HepG2 (cell line): ENCODE measurements around the gene PDE4D. TPM values are rescaled to one million over a fixed set of nuclear protein-coding genes. Genes with fewer than 3 reads are reported as not detected.

Experiments
- ATAC-seq: fragments of 200-7000 bp; cut with Tn5 transposase; 3 replicates; pipeline ENCODE4 v1.9.1; 2020; ENCODE audit warnings: mild to moderate bottlenecking, moderate library complexity
- BruUV-seq: library from RNA; stranded (reverse); fragments of 400-500 nt; replicated peaks from 2 replicates; lab custom pipeline; 2021; lab: Mats Ljungman, UMichigan
- CTCF ChIA-PET: fragments of 300-600 bp; formaldehyde crosslinking; extraction: SDS; loops from one replicate; lab custom pipeline; 2021; ENCODE audit warnings: low total read pairs, inconsistent platforms, low intra/inter-chr PET ratio; lab: Yijun Ruan, JAX
- POLR2A ChIA-PET: fragments of 350-600 bp; sonication (Branson Sonifier 250); formaldehyde crosslinking; loops from one replicate; lab custom pipeline; 2020; ENCODE audit warnings: antibody characterized with exemption, inconsistent platforms; lab: Yijun Ruan, JAX
- DNase-seq: peaks from one replicate; pipeline ENCODE4 v3.0.0-alpha.2; 2015; ENCODE audit warnings: low spot score
- FAIRE-seq: peaks from 3 replicates; lab custom pipeline; 2011; peaks lifted over from hg19 to GRCh38; lab: Jason Lieb, UNC
- H2AFZ ChIP-seq: one replicate; pipeline ENCODE4 v1.6.1; 2011; ENCODE audit warnings: low read length, inconsistent platforms
- H3K27ac ChIP-seq: fragments of 300-600 bp; 3 replicates; pipeline ENCODE4 v1.8.0; 2011; ENCODE audit warnings: mixed run types, mild to moderate bottlenecking, mixed read lengths, low read length, inconsistent platforms; ENCODE audit not compliant: insufficient read depth; ENCODE audit errors: extremely low read length
- H3K27me3 ChIP-seq, 2 experiments: fragments of 200-600 bp in 1 of 2; 2 replicates in 1 of 2; 3 replicates in 1 of 2; pipeline versions ENCODE4 v1.6.0 to v1.8.0; 2011; ENCODE audit warnings: low read length in 2 of 2, mild to moderate bottlenecking in 2 of 2, moderate library complexity in 2 of 2, inconsistent platforms in 1 of 2; ENCODE audit not compliant: insufficient read depth in 2 of 2, control insufficient read depth in 1 of 2
- H3K36me3 ChIP-seq, 2 experiments: fragments of 200-600 bp in 1 of 2; replicated peaks in 1 of 2; 2 replicates in 1 of 2; 3 replicates in 1 of 2; pipeline versions ENCODE4 v1.5.1 to v1.8.0; 2011; ENCODE audit warnings: low read length in 2 of 2, inconsistent platforms in 1 of 2; ENCODE audit not compliant: insufficient read depth in 2 of 2, control insufficient read depth in 1 of 2
- H3K4me1 ChIP-seq: 2 replicates; pipeline ENCODE4 v1.5.1; 2012; ENCODE audit warnings: low read length, inconsistent platforms; ENCODE audit not compliant: insufficient read depth
- H3K4me2 ChIP-seq: 2 replicates; pipeline ENCODE4 v1.6.0; 2011; ENCODE audit warnings: low read depth, low read length, inconsistent platforms
- H3K4me3 ChIP-seq, 3 experiments: fragments of 200-600 bp in 1 of 3; sonication (generic), shearing (Covaris generic) in 1 of 3; replicated peaks in 1 of 3; 2 replicates each; pipeline ENCODE4 v1.5.1; 2011 to 2016; ENCODE audit warnings: low read length in 3 of 3, inconsistent platforms in 2 of 3, low read depth in 2 of 3, mild to moderate bottlenecking in 2 of 3, control low read depth in 1 of 3, mixed read lengths in 1 of 3; ENCODE audit not compliant: insufficient read depth in 1 of 3
- H3K79me2 ChIP-seq: one replicate; pipeline ENCODE4 v1.6.1; 2011; ENCODE audit warnings: low read length, inconsistent platforms; ENCODE audit not compliant: insufficient read depth
- H3K9ac ChIP-seq: 2 replicates; pipeline ENCODE4 v1.6.0; 2011; ENCODE audit warnings: mild to moderate bottlenecking, low read depth, low read length, inconsistent platforms; ENCODE audit not compliant: insufficient read depth
- H3K9me3 ChIP-seq: 2 replicates; pipeline ENCODE4 v1.5.1; 2012; ENCODE audit warnings: mild to moderate bottlenecking, low read length
- H4K20me1 ChIP-seq: 2 replicates; pipeline ENCODE4 v1.6.0; 2011; ENCODE audit warnings: inconsistent platforms, mild to moderate bottlenecking, low read length, moderate library complexity; ENCODE audit not compliant: insufficient read depth
- BORCS8-MEF2B ChIP-seq: sonication (generic); formaldehyde crosslinking; IDR thresholded peaks from 2 replicates; pipeline ENCODE4 v1.8.0; 2022; ENCODE audit warnings: mild to moderate bottlenecking, missing genetic modification reagents
- CEBPG ChIP-seq: IDR thresholded peaks from 2 replicates; pipeline ENCODE4 v1.6.1; 2016
- KDM1A ChIP-seq: IDR thresholded peaks from 2 replicates; pipeline ENCODE4 v1.6.1; 2016; ENCODE audit warnings: missing compliant biosample characterization
- MYNN ChIP-seq: sonication (generic); formaldehyde crosslinking; IDR thresholded peaks from 2 replicates; pipeline ENCODE4 v1.4.0; 2020; ENCODE audit warnings: mild to moderate bottlenecking, low read depth, missing genetic modification reagents
- NKX3-1 ChIP-seq: sonication (generic); formaldehyde crosslinking; IDR thresholded peaks from 2 replicates; pipeline ENCODE4 v1.5.0; 2020; ENCODE audit warnings: missing genetic modification reagents
- PCBP1 ChIP-seq: fragments of 200-400 bp; formaldehyde crosslinking; IDR thresholded peaks from 2 replicates; pipeline ENCODE4 v1.6.1; 2017; ENCODE audit warnings: mild to moderate bottlenecking, low read depth, low read length, borderline replicate concordance
- PCBP2 ChIP-seq: fragments of 200-400 bp; formaldehyde crosslinking; optimal IDR thresholded peaks from 2 replicates; pipeline ENCODE3; 2018; ENCODE audit warnings: low read length, low read depth; ENCODE audit not compliant: poor library complexity, severe bottlenecking
- RARA ChIP-seq: IDR thresholded peaks from 2 replicates; pipeline ENCODE4 v1.6.1; 2016; ENCODE audit warnings: missing genetic modification reagents, missing compliant biosample characterization
- REPIN1 ChIP-seq: sonication (generic); formaldehyde crosslinking; IDR thresholded peaks from 2 replicates; pipeline ENCODE4 v1.8.0; 2022; ENCODE audit warnings: missing genetic modification reagents, low read depth, mild to moderate bottlenecking, borderline replicate concordance
- TIGD3 ChIP-seq: sonication (generic); formaldehyde crosslinking; IDR thresholded peaks from 2 replicates; pipeline ENCODE4 v1.5.1; 2020; ENCODE audit warnings: mild to moderate bottlenecking, missing genetic modification reagents, borderline replicate concordance
- ZC3H13 ChIP-seq: sonication (generic); formaldehyde crosslinking; IDR thresholded peaks from 2 replicates; pipeline ENCODE4 v1.8.1; 2023; ENCODE audit warnings: mild to moderate bottlenecking, missing genetic modification reagents, moderate library complexity
- ZGPAT ChIP-seq: IDR thresholded peaks from 2 replicates; pipeline ENCODE4 v1.6.1; 2016; ENCODE audit warnings: mild to moderate bottlenecking
- ZNF207 ChIP-seq: fragments of 450-650 bp; IDR thresholded peaks from 2 replicates; pipeline ENCODE4 v1.6.1; 2016; ENCODE audit warnings: antibody characterized with exemption, borderline replicate concordance
- ZNF350 ChIP-seq: sonication (generic); formaldehyde crosslinking; IDR thresholded peaks from 2 replicates; pipeline ENCODE4 v1.4.0; 2020; ENCODE audit warnings: mild to moderate bottlenecking, low read depth, missing genetic modification reagents, borderline replicate concordance
- whole genome bisulfite sequencing: methylation state at CpG from one replicate; pipeline ENCODE4 v1.1.6; 2017; ENCODE audit warnings: low lambda C conversion rate; 5-methylcytosine and 5-hydroxymethylcytosine counted together
- in situ Hi-C: cut with HindIII; loops from 2 replicates; pipeline ENCODE4 v1.10.0; 2017; ENCODE audit warnings: low pct_unique_long_range_greater_than_20kb; ENCODE audit not compliant: extremely low pct_ligation_motif_present
- intact Hi-C: fragments of 100-400 bp; cut with micrococcal nuclease; formaldehyde crosslinking; loops from one replicate; pipeline ENCODE4 v1.10.0; 2022; ENCODE audit not compliant: unreplicated experiment
- polyA plus RNA-seq, 8 experiments: library from polyadenylated mRNA; depleted of rRNA in 3 of 8; stranded (reverse) in 7 of 8; unstranded in 1 of 8; fragments of >200 nt; fragmentation: Illumina TruSeq in 4 of 8; extraction: Trizol in 4 of 8; gene quantifications; 2 replicates each; pipeline versions ENCODE4 v1.2.1 to v1.2.3, GENCODE V29; 2011 to 2016; ENCODE audit warnings: low read depth in 4 of 8, missing spikeins in 1 of 8, mixed read lengths in 1 of 8; ENCODE audit not compliant: insufficient read depth in 1 of 8
- total RNA-seq, 5 experiments: library from RNA; depleted of rRNA; stranded (reverse); fragments of >200 nt; fragmentation: Illumina TruSeq; extraction: Trizol; gene quantifications; 2 replicates each; pipeline ENCODE4 v1.2.3, GENCODE V29; 2016; ENCODE audit warnings: low read depth in 1 of 5

The PDE4D gene
- total and polyA plus RNA-seq, 2 of the 13 experiments (the other 11 are each of a cell fraction or from before 2014, with no cell fraction given): 7.0 to 12.2 TPM

- 0 out of 2 replicates have a peak, but pooled peaks cover under 1% of the 10 kb centered on the region for H3K4me1 ChIP-seq
- no peak for DNase-seq
- intact Hi-C loops: no loop called here
- no peak overlapping the region for H3K9ac ChIP-seq
- in situ Hi-C loops: no loop called here
- H3K27me3 ChIP-seq: no peaks in the 10 kb centered on the region
- no peak overlapping the region for H3K4me3 ChIP-seq
- no peak overlapping the region for H3K4me2 ChIP-seq
- CTCF ChIA-PET: no interaction called here
- H3K9me3 ChIP-seq: no peaks in the 10 kb centered on the region
- TF ChIP-seq ZC3H13 (CRISPR knock-in tag): no peak
- no peak for TF ChIP-seq TIGD3 (CRISPR knock-in tag)
- TF ChIP-seq, all 625 proteins: peak for 0
- FAIRE-seq: no peak
- Histone ChIP-seq H2AFZ (no peak overlapping the region), H3K36me3 (no peaks in the 10 kb centered on the region), H3K79me2 (no peaks in the 10 kb centered on the region), H4K20me1 (no peaks in the 10 kb centered on the region), H3K27ac (no peak overlapping the region)
- no peak for ATAC-seq
- POLR2A ChIA-PET: no interaction called here
- no TSS peak for BruUV-seq
- WGBS: 63% methylated on average over 4 of the region's 6 CpGs
Observed at GRCh38 chr5:59584858-59585846, 308.4 kb downstream of the PDE4D start.

GRCh38 chr5:59583810-59584562 is 309.5 kb downstream of the PDE4D start:
- no TSS peak for BruUV-seq
- ChIA-PET POLR2A (no interaction called here), CTCF (no interaction called here)
- no peak overlapping the region for H3K27ac ChIP-seq
- H3K4me3 ChIP-seq: no peak overlapping the region
- ATAC-seq: no peak
- WGBS: 67% methylated on average over 8 of the region's 8 CpGs
- no peaks in the 10 kb centered on the region for H4K20me1 ChIP-seq
- no peaks in the 10 kb centered on the region for H3K9me3 ChIP-seq
- H3K4me2 ChIP-seq: no peak overlapping the region
- DNase-seq: no peak
- no peak overlapping the region for H2AFZ ChIP-seq
- no peak overlapping the region for H3K9ac ChIP-seq
- intact Hi-C loops (no loop called here), in situ Hi-C loops (no loop called here)
- 0 out of 2 replicates have a peak, but pooled peaks cover 8% of the 10 kb centered on the region for H3K4me1 ChIP-seq
- H3K27me3 ChIP-seq: no peaks in the 10 kb centered on the region
- no peaks in the 10 kb centered on the region for H3K79me2 ChIP-seq
- FAIRE-seq: no peak
- H3K36me3 ChIP-seq: no peaks in the 10 kb centered on the region
- TF ChIP-seq KDM1A (CRISPR knock-in tag) (no peak), ZNF350 (no peak), NKX3-1 (CRISPR knock-in tag) (no peak), RARA (CRISPR knock-in tag) (no peak), ZNF207 (no peak), MYNN (CRISPR knock-in tag) (no peak), CEBPG (no peak), BORCS8-MEF2B (CRISPR knock-in tag) (no peak), PCBP2 (no peak), ZGPAT (CRISPR knock-in tag) (no peak), REPIN1 (no peak), PCBP1 (no peak)
